T-helper 2 cell treated with Interferon-gamma antibody and Interleukin-4, amounts not matched to agents 100 ng/mL and 5 ng/mL, for 36 hours (primary cell): ENCODE data around the gene TMEM187. TPM values are rescaled to one million over a fixed set of nuclear protein-coding genes. Genes with fewer than 3 reads are reported as not detected.

ENCODE experiments used
- intact Hi-C: fragments of 100-400 bp; cut with micrococcal nuclease; formaldehyde crosslinking; loops from one replicate; pipeline ENCODE4 v1.15.1; 2023
- total RNA-seq: library from RNA; stranded (reverse); gene quantifications from 2 replicates; pipeline ENCODE4 v1.2.3, GENCODE V29; 2022

Gene TMEM187
- 4.9 and 5.9 TPM in 2 replicates for total RNA-seq

- intact Hi-C loops = loop anchor here (1.0 to 2.0 kb wide), 2 partner anchors 9 to 398 kb away; no protein-coding TSS in a partner anchor
Observed at GRCh38 chrX:153972368-153973126, at the start of gene TMEM187. Gene TMEM187, plus strand, starts transcription at chrX:153972754. Its CDS starts 9,309 bp downstream, at chrX:153982063.

- intact Hi-C loops = no loop called here
Observed at GRCh38 chrX:153922932-153923857, 49.4 kb upstream of the TMEM187 start.

GRCh38 chrX:153924149-153924861, 48.2 kb upstream of the TMEM187 start:
- intact Hi-C loops = loop anchor here (2.0 kb wide), 1 partner anchor 22 kb away; no protein-coding TSS in a partner anchor

GRCh38 chrX:153925387-153925738, 47.2 kb upstream of the TMEM187 start:
- intact Hi-C loops = loop anchor here (2.0 kb wide), 1 partner anchor 21 kb away; no protein-coding TSS in a partner anchor

- intact Hi-C loops = loop anchor here (1.0 to 2.0 kb wide), 2 partner anchors 21 to 202 kb away; partner anchors contain the start of genes ABCD1 and BCAP31
Observed at GRCh38 chrX:153925739-153926551, 46.6 kb upstream of the TMEM187 start, which contains the start of gene ARHGAP4. Gene ARHGAP4, minus strand, starts transcription at chrX:153926264. Its CDS starts 62 bp downstream, at chrX:153926202.

GRCh38 chrX:153926552-153926857, 46.0 kb upstream of the TMEM187 start:
- intact Hi-C loops = loop anchor here (1.0 kb wide), 1 partner anchor 202 kb away; the partner anchor contains the start of genes ABCD1 and BCAP31

GRCh38 chrX:153926858-153927671, 45.5 kb upstream of the TMEM187 start:
- intact Hi-C loops = loop anchor here (1.0 kb wide), 1 partner anchor 203 kb away; the partner anchor contains the start of genes ABCD1 and BCAP31

- intact Hi-C loops = no loop called here
Observed at GRCh38 chrX:153927672-153927921, 45.0 kb upstream of the TMEM187 start.

GRCh38 chrX:153927922-153928760, 44.4 kb upstream of the TMEM187 start:
- intact Hi-C loops = loop anchor here (1.0 kb wide), 4 partner anchors 19 to 619 kb away; partner anchors contain the start of genes HCFC1, IDH3G, IKBKG and SSR4

GRCh38 chrX:153928846-153929245, 43.7 kb upstream of the TMEM187 start:
- intact Hi-C loops = loop anchor here (1.0 kb wide), 4 partner anchors 18 to 618 kb away; partner anchors contain the start of genes HCFC1, IDH3G, IKBKG and SSR4

- intact Hi-C loops = no loop called here
Observed at GRCh38 chrX:153929576-153929975, 43.0 kb upstream of the TMEM187 start.

- intact Hi-C loops = no loop called here
Observed at GRCh38 chrX:153930011-153930910, 42.3 kb upstream of the TMEM187 start.

GRCh38 chrX:153931151-153931550, 41.4 kb upstream of the TMEM187 start:
- intact Hi-C loops = no loop called here

GRCh38 chrX:153931748-153932147, 40.8 kb upstream of the TMEM187 start:
- intact Hi-C loops = no loop called here

- intact Hi-C loops = no loop called here
Observed at GRCh38 chrX:153932220-153932915, 40.2 kb upstream of the TMEM187 start.

- intact Hi-C loops = no loop called here
Observed at GRCh38 chrX:153933748-153934147, 38.8 kb upstream of the TMEM187 start.
